ENCODE results near the gene OSBP2. TPM values are rescaled to one million over a fixed set of nuclear protein-coding genes. Genes with fewer than 3 reads are reported as not detected.

The OSBP2 gene
- total and polyA plus RNA-seq, 10 of the 15 experiments (the other 5 are each of a cell fraction or from before 2014, with no cell fraction given) = 0.11 to 7.7 (median 3.6) TPM

- SMC1A ChIA-PET (ENCODE audit: uncharacterized antibody, unreplicated experiment) = no interaction called here
- POLR2A ChIA-PET = no interaction called here
- Histone ChIP-seq H3K27ac (ENCODE audit: control insufficient read depth, insufficient read depth) (no peak overlapping the region), H3K4me2 (ENCODE audit: control insufficient read depth, insufficient read depth) (no peak overlapping the region), H4K20me1 (ENCODE audit: control insufficient read depth, insufficient read depth) (no peaks in the 10 kb centered on the region), H3K27me3 (replicated peaks in 1 of 2; ENCODE audit: control insufficient read depth in 2 of 2, insufficient read depth in 2 of 2, low read length in 1 of 2) (no peaks in the 10 kb centered on the region; a peak in 1 of 4 replicates), H2AFZ (ENCODE audit: control insufficient read depth, low read depth, low read length) (no peak overlapping the region), H3K9me3 (replicated peaks; ENCODE audit: control insufficient read depth, insufficient read depth, low read length) (no peaks in the 10 kb centered on the region), H3K79me2 (ENCODE audit: control insufficient read depth, insufficient read depth, low read length) (no peaks in the 10 kb centered on the region), H3K9ac (ENCODE audit: control insufficient read depth, insufficient read depth, low read length) (no peak overlapping the region), H3K4me1 (ENCODE audit: control insufficient read depth, insufficient read depth, low read length) (no peaks in the 10 kb centered on the region), H3K36me3 (ENCODE audit: control insufficient read depth in 2 of 2, insufficient read depth in 2 of 2, low read length in 1 of 2) (no peaks in the 10 kb centered on the region), H3K4me3 (no peak overlapping the region)
- WGBS (ENCODE audit: insufficient coverage, insufficient replicate concordance, low lambda C conversion rate, missing lambda C conversion rate) = 40% methylated on average over 4 of the region's 4 CpGs
- intact Hi-C loops (cut with micrococcal nuclease; ENCODE audit: unreplicated experiment) (no loop called here), in situ Hi-C loops (cut with MboI) (no loop called here)
- TF ChIP-seq NR2C1 (IDR thresholded peaks at IDR 0.05) (no peak), PBX3 (IDR thresholded peaks at IDR 0.05; ENCODE audit: insufficient replicate concordance, low read depth, low read length) (no peak), NR2C2 (IDR thresholded peaks at IDR 0.05; ENCODE audit: borderline replicate concordance, control insufficient read depth, insufficient read length, low read depth) (no peak), BCL3 (IDR thresholded peaks at IDR 0.05; ENCODE audit: borderline replicate concordance, insufficient read depth, low read depth, low read length, poor library complexity, severe bottlenecking) (no peak), SMAD5 (IDR thresholded peaks at IDR 0.05; ENCODE audit: low read depth) (no peak), CBFB (IDR thresholded peaks at IDR 0.05; ENCODE audit: low read depth) (no peak), HDAC6 (IDR thresholded peaks at IDR 0.05; ENCODE audit: unreplicated experiment) (no peak), SRF (IDR thresholded peaks at IDR 0.05; ENCODE audit: low read depth in 2 of 2, low read length in 2 of 2) (no peak), NFXL1 (IDR thresholded peaks at IDR 0.05; ENCODE audit: borderline replicate concordance) (no peak), MYC (IDR thresholded peaks at IDR 0.05; ENCODE audit: insufficient read depth, insufficient read length, insufficient replicate concordance, low read length, severe bottlenecking) (no peak), CUX1 (IDR thresholded peaks at IDR 0.05; ENCODE audit: insufficient replicate concordance, low read depth, low read length) (no peak), CHD4 (IDR thresholded peaks at IDR 0.05) (no peak), POLR2AphosphoS5 (IDR thresholded peaks at IDR 0.05; ENCODE audit: low read length) (no peak)
- FAIRE-seq (no peak), DNase-seq (ENCODE audit: low read depth, low spot score) (no peak), ATAC-seq (no peak)
- BruUV-seq (replicated peaks) = no TSS peak
- RAD21 ChIA-PET (ENCODE audit: unreplicated experiment) = no interaction called here
- CTCF ChIA-PET = no interaction called here
Observed at GRCh38 chr22:30843245-30843644, 148.6 kb downstream of the OSBP2 start.
